Esophagus squamous epithelium (tissue), 5 donors: Measurements from ENCODE around the gene CTIF. TPM values are rescaled to one million over a fixed set of nuclear protein-coding genes. Genes with fewer than 3 reads are reported as not detected.

Source experiments
- DNase-seq: peaks from one replicate; lab custom pipeline; 2025; lab: John Stamatoyannopoulos, UW
- H3K27ac ChIP-seq, 4 donors: fragments of 200-600 bp; sonication (generic); one replicate each; pipeline ENCODE4 v1.5.1; 2016 to 2019; ENCODE audit warnings: mild to moderate bottlenecking in 1 of 4
- H3K27me3 ChIP-seq, 4 donors: fragments of 200-600 bp; sonication (generic); 1 replicate in 3 of 4; 2 replicates in 1 of 4; pipeline versions ENCODE4 v1.5.1 to v1.6.0; 2017 to 2021; ENCODE audit warnings: antibody characterized with exemption in 1 of 4
- H3K36me3 ChIP-seq, 3 donors: fragments of 200-600 bp; sonication (generic); one replicate each; pipeline ENCODE4 v1.5.1; 2016 to 2019
- H3K4me1 ChIP-seq, 3 donors: fragments of 200-600 bp; sonication (generic); one replicate each; pipeline ENCODE4 v1.5.1; 2017 to 2019
- H3K4me3 ChIP-seq, 4 donors: fragments of 200-600 bp; sonication (generic); 1 replicate in 3 of 4; 2 replicates in 1 of 4; pipeline ENCODE4 v1.5.1; 2016 to 2019; ENCODE audit warnings: mild to moderate bottlenecking in 2 of 4, moderate library complexity in 1 of 4
- H3K9me3 ChIP-seq, 3 donors: fragments of 200-600 bp; sonication (generic); one replicate each; pipeline ENCODE4 v1.5.1; 2016 to 2019
- CTCF ChIP-seq, 6 experiments: fragments of 450-650 bp in 4 of 6; fragments of 200-600 bp in 2 of 6; sonication (generic) in 2 of 6; IDR thresholded peaks; one replicate each; pipeline ENCODE4 v1.5.1; 2016 to 2019; ENCODE audit warnings: antibody characterized with exemption in 6 of 6, mild to moderate bottlenecking in 4 of 6, moderate library complexity in 4 of 6
- POLR2A ChIP-seq, 4 donors: fragments of 450-650 bp; IDR thresholded peaks; one replicate each; pipeline ENCODE4 v1.6.1; 2017; ENCODE audit warnings: antibody characterized with exemption in 4 of 4, mild to moderate bottlenecking in 4 of 4, moderate library complexity in 3 of 4
- WGBS, 2 donors: methylation state at CpG; one replicate each; pipeline ENCODE4 v1.1.5; 2018; 5-methylcytosine and 5-hydroxymethylcytosine counted together
- intact Hi-C: fragments of 100-400 bp; cut with DNase I; formaldehyde crosslinking; loops from one replicate; pipeline ENCODE4 v1.15.0; 2022
- total RNA-seq, 4 donors: library from RNA; depleted of rRNA; stranded (reverse); fragments of >200 nt; gene quantifications; one replicate each; pipeline ENCODE4 v1.1.0, GENCODE V29; 2016
- donor health status: DM: yes; HTN: yes; CAD: no.

The CTIF gene
- total RNA-seq, 4 donors from 2014 or later = 4.7 to 24.2 (median 10.2) TPM

GRCh38 chr18:48757906-48758305 is 219.1 kb downstream of the CTIF start:
- no peak for DNase-seq
- intact Hi-C loops = no loop called here
- Histone ChIP-seq H3K4me1 (peaks cover 0 to 11% (median 7%) of the 10 kb centered on the region in 3 donors), H3K4me3 (no peak overlapping the region), H3K36me3 (peaks cover 0 to 43% (median 0%) of the 10 kb centered on the region in 3 donors), H3K27me3 (no peaks in the 10 kb centered on the region), H3K9me3 (no peaks in the 10 kb centered on the region), H3K27ac (no peak overlapping the region)
- WGBS, 2 donors = 92% methylated on average over 2 of the region's 13 CpGs; no CpG with 5 or more reads in 1 of the 2 donors
- TF ChIP-seq POLR2A (IDR thresholded peaks at IDR 0.05) (no peak), CTCF (IDR thresholded peaks at IDR 0.05) (no peak)

- TF ChIP-seq POLR2A (IDR thresholded peaks at IDR 0.05) (no peak), CTCF (IDR thresholded peaks at IDR 0.05) (no peak)
- Histone ChIP-seq H3K4me3 (no peak overlapping the region), H3K27me3 (no peaks in the 10 kb centered on the region), H3K9me3 (no peaks in the 10 kb centered on the region), H3K27ac (peak overlapping the region in 1 of 4 donors; percentile 6), H3K36me3 (peaks cover 0 to 77% (median 0%) of the 10 kb centered on the region in 3 donors), H3K4me1 (no peaks in the 10 kb centered on the region)
- WGBS, 2 donors = 92 to 95% methylated on average over 10 of the region's 19 CpGs
- no peak for DNase-seq
- intact Hi-C loops = no loop called here
Measured at GRCh38 chr18:48761582-48761981, 222.8 kb downstream of the CTIF start.

GRCh38 chr18:48762022-48762421 is 223.2 kb downstream of the CTIF start:
- no peaks in the 10 kb centered on the region for H3K9me3 ChIP-seq
- no peaks in the 10 kb centered on the region for H3K4me1 ChIP-seq
- intact Hi-C loops = no loop called here
- TF ChIP-seq POLR2A (IDR thresholded peaks at IDR 0.05) (no peak), CTCF (IDR thresholded peaks at IDR 0.05) (no peak)
- 93 to 100% methylated on average over 1 to 5 of the region's 6 CpGs for WGBS, 2 donors
- H3K27me3 ChIP-seq = no peaks in the 10 kb centered on the region
- no peak overlapping the region for H3K4me3 ChIP-seq
- H3K36me3 ChIP-seq = peaks cover 0 to 77% (median 0%) of the 10 kb centered on the region in 3 donors
- DNase-seq = no peak
- peak overlapping the region in 1 of 4 donors; percentile 6 for H3K27ac ChIP-seq

- TF ChIP-seq CTCF (IDR thresholded peaks at IDR 0.05) = no peak
- no peak for TF ChIP-seq POLR2A (IDR thresholded peaks at IDR 0.05)
- H3K36me3 ChIP-seq = peaks cover 0 to 71% (median 0%) of the 10 kb centered on the region in 3 donors
- H3K27ac ChIP-seq = no peak overlapping the region
- 78 to 88% methylated on average over 8 to 10 of the region's 21 CpGs for WGBS, 2 donors
- H3K27me3 ChIP-seq = no peaks in the 10 kb centered on the region
- no peak overlapping the region for H3K4me3 ChIP-seq
- H3K4me1 ChIP-seq = no peaks in the 10 kb centered on the region
- no peaks in the 10 kb centered on the region for H3K9me3 ChIP-seq
- no peak for DNase-seq
- intact Hi-C loops = no loop called here
Measured at GRCh38 chr18:48762836-48763718, 224.2 kb downstream of the CTIF start.

- Histone ChIP-seq H3K27ac (no peak overlapping the region), H3K27me3 (no peaks in the 10 kb centered on the region), H3K36me3 (peaks cover 0 to 65% (median 0%) of the 10 kb centered on the region in 3 donors), H3K4me1 (no peaks in the 10 kb centered on the region), H3K4me3 (no peak overlapping the region), H3K9me3 (no peaks in the 10 kb centered on the region)
- no peak for DNase-seq
- TF ChIP-seq POLR2A (IDR thresholded peaks at IDR 0.05) (no peak), CTCF (IDR thresholded peaks at IDR 0.05) (no peak)
- intact Hi-C loops = no loop called here
- WGBS, 2 donors = 83 to 86% methylated on average over 6 of the region's 6 CpGs
Measured at GRCh38 chr18:48763719-48764100, 224.9 kb downstream of the CTIF start.
